ENCODE data around the gene DNAJB1.
"Not testable (repeated sequence)": the region's sequence is repeated elsewhere in the genome, so short reads cannot be mapped to it uniquely, and the experiment has no call there.

The DNAJB1 gene

GRCh38 chr19:14553042-14553938 lies 35.1 kb upstream of the DNAJB1 start:
- DNase-seq (ENCODE audit: low spot score) = no peak

- not testable (repeated sequence) for DNase-seq (ENCODE audit: low spot score)
These were observed 33.8 kb upstream of the DNAJB1 start for GRCh38 chr19:14552006-14552360.

GRCh38 chr19:14551134-14552005 lies 33.2 kb upstream of the DNAJB1 start:
- DNase-seq (ENCODE audit: low spot score) = peak; percentile 82

GRCh38 chr19:14550201-14550754 lies 32.1 kb upstream of the DNAJB1 start:
- DNase-seq (ENCODE audit: low spot score) = no peak

- DNase-seq (ENCODE audit: low spot score) = no peak
These were observed 27.5 kb upstream of the DNAJB1 start for GRCh38 chr19:14545716-14546082.

- DNase-seq (ENCODE audit: low spot score) = no peak
These were observed 26.9 kb upstream of the DNAJB1 start for GRCh38 chr19:14544977-14545715.

- no peak for DNase-seq (ENCODE audit: low spot score)
These were observed 25.9 kb upstream of the DNAJB1 start for GRCh38 chr19:14544047-14544446.

GRCh38 chr19:14542711-14543328 lies 24.6 kb upstream of the DNAJB1 start:
- no peak for DNase-seq (ENCODE audit: low spot score)

GRCh38 chr19:14541979-14542378 lies 23.8 kb upstream of the DNAJB1 start:
- DNase-seq (ENCODE audit: low spot score) = not testable (repeated sequence)

DNA sequence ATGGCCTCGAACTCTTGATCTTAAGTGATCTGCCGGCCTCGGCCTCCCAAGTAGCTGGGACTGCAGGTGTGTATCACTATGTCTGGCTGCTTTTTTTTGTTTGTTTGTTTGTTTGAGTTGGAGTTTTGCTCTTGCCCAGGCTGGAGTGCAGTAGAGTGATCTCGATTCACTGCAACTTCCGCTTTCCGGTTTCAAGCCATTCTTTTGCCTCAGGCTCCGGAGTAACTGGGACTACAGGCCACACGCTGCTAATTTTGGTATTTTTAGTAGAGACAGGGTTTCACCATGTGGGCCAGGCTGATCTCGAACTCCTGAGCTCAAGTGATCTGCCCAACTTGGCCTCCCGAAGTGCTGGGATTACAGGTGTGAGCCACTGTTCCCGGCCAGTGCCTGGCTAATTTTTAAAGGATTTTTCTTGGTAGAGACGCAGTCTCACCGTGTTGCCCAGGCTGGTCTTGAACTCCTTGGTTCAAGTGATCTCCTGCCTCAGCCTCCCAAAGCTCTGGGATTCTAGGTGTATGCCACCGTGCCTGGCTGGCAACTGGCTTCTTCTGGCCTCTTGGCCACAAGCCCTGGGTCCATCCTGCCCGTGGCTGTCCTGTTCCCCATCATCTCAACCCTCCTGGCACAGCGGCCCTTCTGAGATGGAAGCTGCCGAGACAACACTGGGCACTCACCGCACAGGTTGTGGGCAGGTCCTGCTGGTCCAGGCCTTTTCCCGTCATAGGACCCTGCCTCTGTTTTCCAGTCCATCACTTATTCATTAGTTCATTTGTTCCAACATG lies 22.7 kb upstream of the DNAJB1 start:
- DNase-seq (ENCODE audit: low spot score) = no peak

DNA sequence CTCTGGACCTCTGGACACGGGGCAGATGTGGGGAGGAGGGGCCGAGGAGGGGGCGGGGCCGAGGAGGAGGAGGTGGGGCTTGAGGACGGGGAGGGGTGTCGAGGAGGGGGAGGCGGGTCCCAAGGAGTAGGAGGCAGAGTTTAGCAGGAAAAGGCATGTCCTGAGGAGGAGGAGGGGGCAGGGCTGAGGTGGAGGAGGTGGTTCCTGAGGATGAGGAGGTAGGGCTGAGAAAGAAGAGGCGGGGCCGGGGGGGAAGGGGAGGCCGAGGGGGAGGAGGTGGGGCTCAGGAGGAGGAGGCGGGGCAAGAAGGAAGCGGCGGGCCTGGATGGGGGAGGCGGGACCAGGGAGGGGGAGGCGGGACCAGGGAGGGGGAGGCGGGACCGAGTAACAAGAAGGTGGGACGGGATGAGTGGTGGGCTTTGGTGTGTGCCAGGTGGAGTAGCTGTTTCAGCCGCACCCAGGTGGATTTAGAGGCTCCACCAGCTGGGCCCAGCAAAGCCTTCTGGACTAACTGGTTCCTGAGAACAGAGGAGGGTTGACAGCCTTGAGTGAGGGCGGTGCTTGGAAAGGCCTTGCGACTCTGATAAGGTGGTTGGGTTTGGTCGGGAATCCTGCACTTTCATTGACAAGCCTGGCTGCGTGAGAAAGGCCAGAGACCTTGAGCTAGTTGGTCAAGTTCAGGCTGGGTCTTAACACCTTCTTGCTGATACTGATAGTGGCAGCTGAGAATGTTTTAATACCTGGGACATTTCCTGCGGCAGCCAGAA lies 18.9 kb upstream of the DNAJB1 start:
- no peak for DNase-seq (ENCODE audit: low spot score)

DNA sequence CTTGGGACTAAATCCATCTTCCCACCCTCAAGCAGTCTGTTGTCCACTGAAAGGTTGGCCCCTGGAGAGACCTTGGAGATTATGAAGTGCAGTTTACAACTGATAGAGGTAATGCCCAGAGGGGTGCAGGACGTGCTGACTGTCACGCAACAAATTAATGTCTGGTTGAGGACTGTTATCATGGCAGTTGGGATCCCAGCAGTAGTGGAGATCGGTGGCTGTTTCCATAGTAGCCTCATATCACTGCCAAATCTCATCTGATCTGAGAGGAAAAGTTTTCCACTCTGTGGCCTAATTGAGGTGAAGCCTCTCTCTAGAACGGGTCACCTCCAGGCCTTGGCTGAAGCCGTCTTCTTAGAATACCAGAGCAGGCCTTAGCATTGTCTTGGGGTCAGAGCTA lies 15.3 kb upstream of the DNAJB1 start:
- DNase-seq (ENCODE audit: low spot score) = no peak

DNA sequence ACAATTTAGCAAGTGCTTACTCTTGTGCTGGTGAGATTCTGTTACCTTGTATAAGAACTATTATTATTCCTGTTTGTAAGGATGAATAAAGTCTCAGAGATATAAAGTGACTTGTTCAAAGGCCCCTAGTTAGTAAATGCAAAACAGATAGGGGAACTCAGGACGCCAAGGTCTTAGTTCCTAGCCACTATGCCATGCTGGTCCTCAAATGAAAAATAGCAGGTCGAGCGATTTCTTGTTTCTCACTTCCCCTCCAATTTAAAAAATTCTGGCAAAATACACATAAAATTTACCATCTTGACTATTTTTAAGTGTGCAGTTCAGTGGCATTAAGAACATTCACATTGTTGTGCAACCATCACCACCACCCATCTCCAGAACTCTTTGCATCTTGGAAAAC lies 12.3 kb upstream of the DNAJB1 start:
- no peak for DNase-seq (ENCODE audit: low spot score)

DNA sequence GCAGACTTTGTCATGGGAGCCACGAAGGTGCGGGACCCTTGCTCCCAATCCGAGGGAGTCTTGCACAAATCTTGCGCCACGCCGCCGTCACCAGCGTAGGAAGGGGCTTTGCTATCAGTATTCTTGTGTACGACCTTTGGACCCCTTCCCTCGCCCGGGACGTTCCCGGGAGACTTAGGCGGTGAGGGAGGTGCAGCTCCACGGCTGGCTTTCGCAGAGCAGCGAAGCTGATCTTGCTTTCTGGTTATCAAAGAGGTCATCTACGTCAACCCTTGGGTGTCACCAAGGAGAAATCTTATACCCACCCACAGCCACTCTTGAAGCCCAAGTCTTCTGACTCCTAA lies 11.8 kb upstream of the DNAJB1 start:
- no peak for DNase-seq (ENCODE audit: low spot score)

DNA sequence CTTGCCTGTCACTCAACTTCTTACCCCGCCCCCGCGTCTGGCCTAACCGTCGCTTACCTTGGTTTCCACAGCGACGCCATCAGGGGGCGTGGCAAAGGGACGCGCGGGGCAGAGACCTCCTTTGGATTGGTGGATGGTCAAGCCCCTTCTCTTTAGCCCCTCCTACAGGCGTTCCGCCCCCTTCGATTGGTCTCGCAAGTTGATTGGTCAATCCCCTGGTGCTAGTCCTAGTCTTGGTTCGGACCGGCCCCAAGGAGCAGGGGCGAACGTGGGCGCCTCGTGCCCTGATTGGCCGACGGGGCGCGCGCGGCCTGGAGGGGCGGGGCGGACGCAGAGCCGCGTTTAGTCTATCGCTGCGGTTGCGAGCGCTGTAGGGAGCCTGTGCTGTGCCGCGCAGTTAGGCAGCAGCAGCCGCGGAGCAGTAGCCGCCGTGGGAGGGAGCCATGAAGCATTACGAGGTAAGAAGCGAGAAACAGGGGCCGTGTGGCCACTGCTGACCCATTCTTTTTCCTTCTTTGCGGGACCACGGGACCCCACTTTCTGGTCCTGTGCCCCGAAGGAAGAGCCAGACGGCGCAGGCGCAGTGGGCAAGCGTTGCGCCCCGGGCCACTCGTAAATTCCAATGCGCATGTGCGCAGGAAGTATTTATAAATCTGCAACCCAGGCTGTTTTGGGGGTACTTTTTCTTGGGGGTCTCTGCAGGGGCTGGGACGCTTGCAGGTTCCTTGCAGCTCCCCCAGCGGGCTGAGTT lies 11.2 kb upstream of the DNAJB1 start, which contains the start of gene TECR:
Gene TECR (plus strand): TSS at position 341 of the 751 bp plus-strand sequence. CDS start 103 bp downstream, at position 444.
- DNase-seq (ENCODE audit: low spot score) = peak; percentile 100

- no peak for DNase-seq (ENCODE audit: low spot score)
These were observed 10.4 kb upstream of the DNAJB1 start for GRCh38 chr19:14528419-14529253.

DNA sequence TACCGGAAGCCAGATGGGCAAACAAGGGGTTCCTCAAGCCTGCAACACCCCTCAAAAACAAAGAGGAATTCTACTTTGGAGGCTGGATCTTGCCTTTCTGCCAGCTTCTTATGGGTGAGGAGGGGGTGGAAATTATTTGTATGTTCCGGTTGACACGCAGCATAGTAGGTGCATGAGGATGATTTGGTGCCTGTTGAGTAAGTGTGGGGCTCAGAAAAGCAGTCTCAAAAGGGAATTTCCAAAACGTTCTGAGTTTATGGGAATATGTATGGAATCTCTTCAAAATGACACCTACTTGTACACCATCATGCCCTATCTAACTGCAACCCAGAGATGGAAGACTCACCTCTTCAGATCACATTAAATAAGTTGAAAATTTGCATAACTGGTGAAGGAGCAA lies 8.2 kb upstream of the DNAJB1 start:
- DNase-seq (ENCODE audit: low spot score) = no peak

- DNase-seq (ENCODE audit: low spot score) = no peak
These were observed 7.5 kb upstream of the DNAJB1 start for GRCh38 chr19:14525729-14526128.
